ENCODE results near the gene C10orf67. TPM values are rescaled to one million over a fixed set of nuclear protein-coding genes. Genes with fewer than 3 reads are reported as not detected.

C10orf67 gene
- total and polyA plus RNA-seq, 2 experiments from 2014 or later, result 0.16 TPM; not detected in 1

- TF ChIP-seq EZH2 (IDR thresholded peaks at IDR 0.05; ENCODE audit: low read depth, unreplicated experiment) (no peak), POLR2AphosphoS5 (IDR thresholded peaks at IDR 0.05; ENCODE audit: low read depth) (no peak), CREB1 (CRISPR knock-in tag; IDR thresholded peaks at IDR 0.05; ENCODE audit: low read depth) (no peak), ZNF331 (CRISPR knock-in tag; IDR thresholded peaks at IDR 0.05; ENCODE audit: low read depth) (no peak), EZH2phosphoT487 (IDR thresholded peaks at IDR 0.05; ENCODE audit: unreplicated experiment) (no peak)
- TF ChIP-seq, protein P1, sequence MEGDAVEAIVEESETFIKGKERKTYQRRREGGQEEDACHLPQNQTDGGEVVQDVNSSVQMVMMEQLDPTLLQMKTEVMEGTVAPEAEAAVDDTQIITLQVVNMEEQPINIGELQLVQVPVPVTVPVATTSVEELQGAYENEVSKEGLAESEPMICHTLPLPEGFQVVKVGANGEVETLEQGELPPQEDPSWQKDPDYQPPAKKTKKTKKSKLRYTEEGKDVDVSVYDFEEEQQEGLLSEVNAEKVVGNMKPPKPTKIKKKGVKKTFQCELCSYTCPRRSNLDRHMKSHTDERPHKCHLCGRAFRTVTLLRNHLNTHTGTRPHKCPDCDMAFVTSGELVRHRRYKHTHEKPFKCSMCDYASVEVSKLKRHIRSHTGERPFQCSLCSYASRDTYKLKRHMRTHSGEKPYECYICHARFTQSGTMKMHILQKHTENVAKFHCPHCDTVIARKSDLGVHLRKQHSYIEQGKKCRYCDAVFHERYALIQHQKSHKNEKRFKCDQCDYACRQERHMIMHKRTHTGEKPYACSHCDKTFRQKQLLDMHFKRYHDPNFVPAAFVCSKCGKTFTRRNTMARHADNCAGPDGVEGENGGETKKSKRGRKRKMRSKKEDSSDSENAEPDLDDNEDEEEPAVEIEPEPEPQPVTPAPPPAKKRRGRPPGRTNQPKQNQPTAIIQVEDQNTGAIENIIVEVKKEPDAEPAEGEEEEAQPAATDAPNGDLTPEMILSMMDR (conservative IDR thresholded peaks at IDR 0.05; ENCODE audit: low read depth in 2 of 2), result no peak
Measured at GRCh38 chr10:23386052-23386451, 41.5 kb upstream of the C10orf67 start (continued).

GRCh38 chr10:23384364-23384763 is 39.8 kb upstream of the C10orf67 start:
- Histone ChIP-seq H4K20me1 (replicated peaks; ENCODE audit: insufficient read depth) (no peaks in the 10 kb centered on the region), H2AFZ (no peak overlapping the region), H3F3A (replicated peaks; ENCODE audit: low read depth) (no peaks in the 10 kb centered on the region), H3K27ac (ENCODE audit: low read depth) (no peak overlapping the region), H3K9me2 (ENCODE audit: insufficient read depth) (no peaks in the 10 kb centered on the region), H3K4me1 (ENCODE audit: insufficient read depth) (no peaks in the 10 kb centered on the region), H3K27me3 (ENCODE audit: insufficient read depth) (no peaks in the 10 kb centered on the region), H3K79me2 (replicated peaks; ENCODE audit: insufficient read depth) (no peaks in the 10 kb centered on the region), H3K4me3 (no peak overlapping the region), H3K4me2 (no peak overlapping the region), H3K36me3 (ENCODE audit: insufficient read depth) (no peaks in the 10 kb centered on the region)
- no peaks in the 10 kb centered on the region for H3K36me3 Mint-ChIP-seq (ENCODE audit: low read depth)
- DNase-seq (ENCODE audit: low spot score) (no peak), ATAC-seq (no peak)
- no peak overlapping the region for H3K27ac Mint-ChIP-seq
- H3K9me3 Mint-ChIP-seq, result no peaks in the 10 kb centered on the region
- no peaks in the 10 kb centered on the region for H3K4me1 Mint-ChIP-seq
- no peak overlapping the region for H3K4me3 Mint-ChIP-seq
- H3K27me3 Mint-ChIP-seq (ENCODE audit: insufficient read depth, low read depth, poor library complexity), result no peaks in the 10 kb centered on the region
- TF ChIP-seq ZNF114 (CRISPR knock-in tag; IDR thresholded peaks at IDR 0.05), result no peak
- TF ChIP-seq ZNF331 (CRISPR knock-in tag; IDR thresholded peaks at IDR 0.05; ENCODE audit: low read depth), result no peak
- TF ChIP-seq CREB1 (CRISPR knock-in tag; IDR thresholded peaks at IDR 0.05; ENCODE audit: low read depth), result no peak
- TF ChIP-seq, protein P2, sequence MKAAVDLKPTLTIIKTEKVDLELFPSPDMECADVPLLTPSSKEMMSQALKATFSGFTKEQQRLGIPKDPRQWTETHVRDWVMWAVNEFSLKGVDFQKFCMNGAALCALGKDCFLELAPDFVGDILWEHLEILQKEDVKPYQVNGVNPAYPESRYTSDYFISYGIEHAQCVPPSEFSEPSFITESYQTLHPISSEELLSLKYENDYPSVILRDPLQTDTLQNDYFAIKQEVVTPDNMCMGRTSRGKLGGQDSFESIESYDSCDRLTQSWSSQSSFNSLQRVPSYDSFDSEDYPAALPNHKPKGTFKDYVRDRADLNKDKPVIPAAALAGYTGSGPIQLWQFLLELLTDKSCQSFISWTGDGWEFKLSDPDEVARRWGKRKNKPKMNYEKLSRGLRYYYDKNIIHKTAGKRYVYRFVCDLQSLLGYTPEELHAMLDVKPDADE (IDR thresholded peaks at IDR 0.05), result no peak
- TF ChIP-seq REST (IDR thresholded peaks at IDR 0.05; ENCODE audit: unreplicated experiment), result no peak
- TF ChIP-seq POLR2AphosphoS5 (IDR thresholded peaks at IDR 0.05; ENCODE audit: low read depth), result no peak
- no peak for TF ChIP-seq JUNB (IDR thresholded peaks at IDR 0.05; ENCODE audit: unreplicated experiment)
- TF ChIP-seq, protein P3, sequence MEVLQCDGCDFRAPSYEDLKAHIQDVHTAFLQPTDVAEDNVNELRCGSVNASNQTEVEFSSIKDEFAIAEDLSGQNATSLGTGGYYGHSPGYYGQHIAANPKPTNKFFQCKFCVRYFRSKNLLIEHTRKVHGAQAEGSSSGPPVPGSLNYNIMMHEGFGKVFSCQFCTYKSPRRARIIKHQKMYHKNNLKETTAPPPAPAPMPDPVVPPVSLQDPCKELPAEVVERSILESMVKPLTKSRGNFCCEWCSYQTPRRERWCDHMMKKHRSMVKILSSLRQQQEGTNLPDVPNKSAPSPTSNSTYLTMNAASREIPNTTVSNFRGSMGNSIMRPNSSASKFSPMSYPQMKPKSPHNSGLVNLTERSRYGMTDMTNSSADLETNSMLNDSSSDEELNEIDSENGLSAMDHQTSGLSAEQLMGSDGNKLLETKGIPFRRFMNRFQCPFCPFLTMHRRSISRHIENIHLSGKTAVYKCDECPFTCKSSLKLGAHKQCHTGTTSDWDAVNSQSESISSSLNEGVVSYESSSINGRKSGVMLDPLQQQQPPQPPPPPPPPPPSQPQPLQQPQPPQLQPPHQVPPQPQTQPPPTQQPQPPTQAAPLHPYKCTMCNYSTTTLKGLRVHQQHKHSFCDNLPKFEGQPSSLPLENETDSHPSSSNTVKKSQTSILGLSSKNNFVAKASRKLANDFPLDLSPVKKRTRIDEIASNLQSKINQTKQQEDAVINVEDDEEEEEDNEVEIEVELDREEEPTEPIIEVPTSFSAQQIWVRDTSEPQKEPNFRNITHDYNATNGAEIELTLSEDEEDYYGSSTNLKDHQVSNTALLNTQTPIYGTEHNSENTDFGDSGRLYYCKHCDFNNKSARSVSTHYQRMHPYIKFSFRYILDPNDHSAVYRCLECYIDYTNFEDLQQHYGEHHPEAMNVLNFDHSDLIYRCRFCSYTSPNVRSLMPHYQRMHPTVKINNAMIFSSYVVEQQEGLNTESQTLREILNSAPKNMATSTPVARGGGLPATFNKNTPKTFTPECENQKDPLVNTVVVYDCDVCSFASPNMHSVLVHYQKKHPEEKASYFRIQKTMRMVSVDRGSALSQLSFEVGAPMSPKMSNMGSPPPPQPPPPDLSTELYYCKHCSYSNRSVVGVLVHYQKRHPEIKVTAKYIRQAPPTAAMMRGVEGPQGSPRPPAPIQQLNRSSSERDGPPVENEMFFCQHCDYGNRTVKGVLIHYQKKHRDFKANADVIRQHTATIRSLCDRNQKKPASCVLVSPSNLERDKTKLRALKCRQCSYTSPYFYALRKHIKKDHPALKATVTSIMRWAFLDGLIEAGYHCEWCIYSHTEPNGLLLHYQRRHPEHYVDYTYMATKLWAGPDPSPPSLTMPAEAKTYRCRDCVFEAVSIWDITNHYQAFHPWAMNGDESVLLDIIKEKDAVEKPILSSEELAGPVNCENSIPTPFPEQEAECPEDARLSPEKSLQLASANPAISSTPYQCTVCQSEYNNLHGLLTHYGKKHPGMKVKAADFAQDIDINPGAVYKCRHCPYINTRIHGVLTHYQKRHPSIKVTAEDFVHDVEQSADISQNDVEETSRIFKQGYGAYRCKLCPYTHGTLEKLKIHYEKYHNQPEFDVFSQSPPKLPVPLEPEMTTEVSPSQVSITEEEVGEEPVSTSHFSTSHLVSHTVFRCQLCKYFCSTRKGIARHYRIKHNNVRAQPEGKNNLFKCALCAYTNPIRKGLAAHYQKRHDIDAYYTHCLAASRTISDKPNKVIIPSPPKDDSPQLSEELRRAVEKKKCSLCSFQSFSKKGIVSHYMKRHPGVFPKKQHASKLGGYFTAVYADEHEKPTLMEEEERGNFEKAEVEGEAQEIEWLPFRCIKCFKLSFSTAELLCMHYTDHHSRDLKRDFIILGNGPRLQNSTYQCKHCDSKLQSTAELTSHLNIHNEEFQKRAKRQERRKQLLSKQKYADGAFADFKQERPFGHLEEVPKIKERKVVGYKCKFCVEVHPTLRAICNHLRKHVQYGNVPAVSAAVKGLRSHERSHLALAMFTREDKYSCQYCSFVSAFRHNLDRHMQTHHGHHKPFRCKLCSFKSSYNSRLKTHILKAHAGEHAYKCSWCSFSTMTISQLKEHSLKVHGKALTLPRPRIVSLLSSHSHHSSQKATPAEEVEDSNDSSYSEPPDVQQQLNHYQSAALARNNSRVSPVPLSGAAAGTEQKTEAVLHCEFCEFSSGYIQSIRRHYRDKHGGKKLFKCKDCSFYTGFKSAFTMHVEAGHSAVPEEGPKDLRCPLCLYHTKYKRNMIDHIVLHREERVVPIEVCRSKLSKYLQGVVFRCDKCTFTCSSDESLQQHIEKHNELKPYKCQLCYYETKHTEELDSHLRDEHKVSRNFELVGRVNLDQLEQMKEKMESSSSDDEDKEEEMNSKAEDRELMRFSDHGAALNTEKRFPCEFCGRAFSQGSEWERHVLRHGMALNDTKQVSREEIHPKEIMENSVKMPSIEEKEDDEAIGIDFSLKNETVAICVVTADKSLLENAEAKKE (CRISPR knock-in tag; IDR thresholded peaks at IDR 0.05), result no peak
- TF ChIP-seq STAT1 (IDR thresholded peaks at IDR 0.05; ENCODE audit: unreplicated experiment), result no peak
- TF ChIP-seq EZH2phosphoT487 (IDR thresholded peaks at IDR 0.05; ENCODE audit: unreplicated experiment), result no peak
- no peak for TF ChIP-seq NANOG (IDR thresholded peaks at IDR 0.05; ENCODE audit: borderline replicate concordance)
- TF ChIP-seq EZH2 (IDR thresholded peaks at IDR 0.05; ENCODE audit: low read depth, unreplicated experiment), result no peak
